ENCODE data around the gene INTS14. TPM values are rescaled to one million over a fixed set of nuclear protein-coding genes. Genes with fewer than 3 reads are reported as not detected.

Gene INTS14
- total and polyA plus RNA-seq, 5 experiments from 2014 or later: 20.4 to 53.2 (median 30.3) TPM

DNA sequence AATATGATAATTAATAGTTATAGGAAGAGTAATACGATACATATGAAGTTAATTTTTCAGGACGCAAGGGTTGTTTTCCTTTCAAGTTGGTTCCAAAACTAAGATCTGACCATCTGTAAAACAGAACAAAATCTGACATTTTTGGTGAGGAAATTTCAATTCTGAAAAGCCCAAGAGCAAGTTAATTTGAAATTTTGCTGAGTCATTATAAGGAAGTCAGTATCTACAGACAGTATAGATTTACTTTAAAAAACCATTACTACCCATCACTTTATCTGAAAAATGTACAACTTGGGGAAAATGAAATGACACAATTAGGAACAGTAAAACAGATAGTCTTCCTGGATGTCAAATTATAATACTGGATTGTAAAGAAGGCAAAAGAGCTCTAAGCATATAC, 12.5 kb downstream of the INTS14 start:
- Mint-ChIP-seq H3K27ac (peak overlapping the region in 1 of 10 donors; percentile 23), H3K9me3 (no peaks in the 10 kb centered on the region), H3K4me3 (no peak overlapping the region), H3K4me1 (no peaks in the 10 kb centered on the region), H3K36me3 (peaks cover 0 to 78% (median 24%) of the 10 kb centered on the region in 3 donors), H3K27me3 (no peaks in the 10 kb centered on the region)
- ATAC-seq: no peak
- DNase-seq: no peak
- POLR2A ChIA-PET: no interaction called here

DNA sequence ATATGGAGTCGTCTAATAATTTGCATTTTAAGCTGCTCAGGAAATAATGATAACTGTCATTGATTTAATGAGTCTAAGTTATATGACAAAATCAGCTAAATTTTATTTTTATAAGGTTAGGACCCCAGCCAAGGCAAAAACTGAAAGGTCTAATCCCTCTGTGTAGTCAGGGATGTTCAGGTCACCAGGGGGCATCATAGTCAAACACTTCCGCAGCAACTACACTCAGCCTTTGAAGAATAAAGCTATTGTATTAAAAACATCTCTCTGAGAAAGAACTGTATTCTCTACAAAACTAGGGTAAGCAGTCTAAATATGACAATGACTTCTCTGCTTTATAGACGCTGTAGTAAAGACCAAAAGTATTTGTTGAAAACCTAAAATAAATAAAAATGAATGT, 15.0 kb downstream of the INTS14 start:
- Mint-ChIP-seq H3K4me1 (peaks cover 0 to 2% (median 0%) of the 10 kb centered on the region in 4 donors), H3K36me3 (peaks cover 6 to 82% (median 30%) of the 10 kb centered on the region in 3 donors), H3K27ac (peak overlapping the region in 1 of 10 donors; percentile 49), H3K4me3 (no peak overlapping the region), H3K27me3 (no peaks in the 10 kb centered on the region), H3K9me3 (no peaks in the 10 kb centered on the region)
- DNase-seq: peak in 3 of 10 donors; percentile 12 to 32 (median 22)
- ATAC-seq: no peak
- POLR2A ChIA-PET: interaction anchor here (0.5 to 2.5 kb wide), 2 partner anchors 16 to 693 kb away, joined by 3 to 11 read pairs; partner anchors contain the start of gene INTS14

DNA sequence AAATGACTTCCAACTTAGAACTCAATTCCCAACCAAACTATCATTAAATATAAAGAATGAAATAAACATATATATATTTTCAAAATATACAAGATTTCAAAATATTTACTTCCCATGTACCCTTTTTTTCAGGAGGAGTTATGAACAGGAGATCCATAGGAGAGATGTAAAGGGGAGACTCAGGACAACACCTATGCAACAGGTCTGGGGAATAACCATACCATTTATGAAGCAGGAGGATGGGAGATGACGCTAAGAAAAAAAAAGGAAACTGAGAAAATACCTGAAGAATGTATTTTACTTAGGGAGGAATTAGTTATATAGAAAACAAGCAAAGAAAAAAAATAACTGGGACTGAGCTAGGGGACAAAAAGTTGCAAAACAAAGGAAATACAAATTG, 23.8 kb downstream of the INTS14 start:
- H3K4me1 Mint-ChIP-seq: peaks cover 10 to 40% (median 38%) of the 10 kb centered on the region in 4 donors
- DNase-seq (no peak), ATAC-seq (no peak)
- H3K4me3 Mint-ChIP-seq: no peak overlapping the region
- peaks cover 23 to 85% (median 48%) of the 10 kb centered on the region in 3 donors for H3K36me3 Mint-ChIP-seq
- H3K27ac Mint-ChIP-seq: peak overlapping the region in 7 of 10 donors; percentile 3 to 85 (median 56)
- no peaks in the 10 kb centered on the region for H3K27me3 Mint-ChIP-seq
- POLR2A ChIA-PET: interaction anchor here (0.6 kb wide), 1 partner anchor 1389 kb away, joined by 3 read pairs; no protein-coding TSS in a partner anchor
- no peaks in the 10 kb centered on the region for H3K9me3 Mint-ChIP-seq

DNA sequence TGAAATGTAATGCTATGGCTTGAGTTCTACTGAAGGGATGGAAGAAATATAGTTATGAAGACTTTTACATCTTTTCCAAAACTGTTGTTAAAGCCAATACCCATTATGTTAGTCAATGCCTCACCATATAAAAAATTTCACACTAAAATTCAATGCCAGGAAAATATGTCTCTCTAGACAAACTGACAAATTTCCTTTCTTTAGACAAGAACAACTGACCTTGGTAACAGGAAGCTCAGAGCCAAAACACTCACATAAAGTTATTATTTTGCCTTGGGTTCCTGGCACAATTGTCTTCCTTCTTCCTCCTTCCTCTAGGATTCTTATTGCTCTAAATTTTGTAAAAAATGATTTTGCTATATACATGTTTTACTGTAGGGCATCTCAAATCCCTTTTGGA, 26.7 kb downstream of the INTS14 start:
- POLR2A ChIA-PET: interaction anchor here (0.7 to 1.4 kb wide), 2 partner anchors 27 to 285 kb away, joined by 3 to 9 read pairs; partner anchors contain the start of genes INTS14 and RAB11A
- Mint-ChIP-seq H3K4me1 (peaks cover 7 to 39% (median 37%) of the 10 kb centered on the region in 4 donors), H3K36me3 (peaks cover 3 to 79% (median 38%) of the 10 kb centered on the region in 3 donors), H3K27me3 (no peaks in the 10 kb centered on the region), H3K4me3 (peak overlapping the region; percentile 15 to 72 (median 64)), H3K9me3 (no peaks in the 10 kb centered on the region), H3K27ac (peak overlapping the region; percentile 85 to 96 (median 92))
- ATAC-seq (peak in 1 of 2 donors; percentile 2), DNase-seq (no peak)

DNA sequence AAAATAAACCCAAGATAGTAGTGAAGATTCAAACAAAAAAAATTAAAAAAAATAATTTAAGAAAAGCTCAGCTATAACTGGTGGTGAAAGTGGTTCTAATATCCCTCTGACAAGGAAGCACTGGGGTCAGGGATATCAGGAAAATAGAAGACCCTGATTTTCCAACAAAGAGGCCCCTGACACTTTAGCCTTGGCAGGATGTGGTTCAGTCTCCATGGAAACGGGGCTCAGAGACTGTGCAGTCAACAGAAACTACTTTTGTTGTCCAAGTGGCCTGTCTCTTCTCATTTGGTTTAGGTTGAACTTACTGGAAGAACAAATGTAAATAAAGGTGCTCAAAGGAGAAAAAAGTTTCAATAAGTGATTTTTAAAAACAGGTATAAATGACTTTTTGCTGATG, 27.2 kb downstream of the INTS14 start:
- Mint-ChIP-seq H3K9me3 (no peaks in the 10 kb centered on the region), H3K27ac (peak overlapping the region; percentile 85 to 96 (median 92)), H3K4me1 (peaks cover 7 to 39% (median 37%) of the 10 kb centered on the region in 4 donors), H3K4me3 (peak overlapping the region; percentile 15 to 72 (median 56)), H3K36me3 (peaks cover 3 to 79% (median 36%) of the 10 kb centered on the region in 3 donors), H3K27me3 (no peaks in the 10 kb centered on the region)
- DNase-seq (peak in 9 of 10 donors; percentile 2 to 81 (median 58)), ATAC-seq (peak; percentile 86 to 96)
- POLR2A ChIA-PET: no interaction called here

DNA sequence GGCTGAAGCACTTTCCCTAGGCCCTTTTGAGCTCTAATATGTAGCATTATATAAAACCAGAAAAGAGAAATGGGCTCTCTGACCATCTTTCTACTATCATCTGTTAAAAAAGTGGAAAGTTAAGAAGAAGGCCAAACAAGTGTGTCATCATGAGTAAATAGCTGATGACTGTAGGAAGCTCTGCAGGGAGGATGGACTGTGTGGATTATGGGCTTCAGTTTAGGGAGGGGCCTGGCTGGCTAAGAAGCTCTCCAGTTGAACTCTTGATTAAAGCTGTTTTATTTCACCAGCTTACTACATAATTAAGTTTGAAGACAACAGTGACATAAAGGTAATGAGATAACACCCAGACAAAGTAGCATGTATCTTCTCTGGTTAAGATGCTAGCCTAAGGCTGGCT, 30.6 kb downstream of the INTS14 start:
- H3K36me3 Mint-ChIP-seq: peaks cover 6 to 81% (median 27%) of the 10 kb centered on the region in 3 donors
- POLR2A ChIA-PET: interaction anchor here (0.5 kb wide), 1 partner anchor 777 kb away, joined by 3 read pairs; no protein-coding TSS in a partner anchor

DNA sequence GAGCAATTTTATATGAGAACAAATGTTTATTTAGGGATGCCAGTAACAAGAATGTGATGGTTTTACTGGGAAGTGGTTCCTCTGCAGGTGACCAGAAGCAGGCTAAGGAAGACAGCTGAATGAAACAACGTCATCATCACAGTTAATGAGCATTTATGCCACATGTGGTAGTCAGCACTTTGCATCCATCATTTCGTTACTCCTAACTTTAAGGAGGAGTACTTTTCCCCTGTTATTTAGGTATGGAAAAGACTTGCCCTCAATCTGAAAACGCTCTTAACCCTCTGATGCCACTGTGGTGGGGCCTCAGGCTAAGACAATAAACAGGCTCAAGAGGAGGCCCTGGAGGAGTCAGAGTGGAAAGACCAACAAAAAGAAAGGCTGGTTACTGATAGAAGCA, 31.2 kb downstream of the INTS14 start:
- H3K4me1 Mint-ChIP-seq: peaks cover 4 to 31% (median 25%) of the 10 kb centered on the region in 4 donors
- H3K9me3 Mint-ChIP-seq: no peaks in the 10 kb centered on the region
- peaks cover 6 to 83% (median 27%) of the 10 kb centered on the region in 3 donors for H3K36me3 Mint-ChIP-seq
- no peak overlapping the region for H3K4me3 Mint-ChIP-seq
- H3K27ac Mint-ChIP-seq: peak overlapping the region in 9 of 10 donors; percentile 14 to 92 (median 79)
- ATAC-seq: no peak
- no peaks in the 10 kb centered on the region for H3K27me3 Mint-ChIP-seq
- no peak for DNase-seq
- POLR2A ChIA-PET: no interaction called here

More for the DNA sequence above, 30.6 kb downstream of the INTS14 start:
- DNase-seq (no peak), ATAC-seq (no peak)
- no peak overlapping the region for H3K4me3 Mint-ChIP-seq
- H3K27ac Mint-ChIP-seq: peak overlapping the region; percentile 62 to 92 (median 78)
- no peaks in the 10 kb centered on the region for H3K9me3 Mint-ChIP-seq
- H3K4me1 Mint-ChIP-seq: peaks cover 4 to 32% (median 26%) of the 10 kb centered on the region in 4 donors
- H3K27me3 Mint-ChIP-seq: no peaks in the 10 kb centered on the region

DNA sequence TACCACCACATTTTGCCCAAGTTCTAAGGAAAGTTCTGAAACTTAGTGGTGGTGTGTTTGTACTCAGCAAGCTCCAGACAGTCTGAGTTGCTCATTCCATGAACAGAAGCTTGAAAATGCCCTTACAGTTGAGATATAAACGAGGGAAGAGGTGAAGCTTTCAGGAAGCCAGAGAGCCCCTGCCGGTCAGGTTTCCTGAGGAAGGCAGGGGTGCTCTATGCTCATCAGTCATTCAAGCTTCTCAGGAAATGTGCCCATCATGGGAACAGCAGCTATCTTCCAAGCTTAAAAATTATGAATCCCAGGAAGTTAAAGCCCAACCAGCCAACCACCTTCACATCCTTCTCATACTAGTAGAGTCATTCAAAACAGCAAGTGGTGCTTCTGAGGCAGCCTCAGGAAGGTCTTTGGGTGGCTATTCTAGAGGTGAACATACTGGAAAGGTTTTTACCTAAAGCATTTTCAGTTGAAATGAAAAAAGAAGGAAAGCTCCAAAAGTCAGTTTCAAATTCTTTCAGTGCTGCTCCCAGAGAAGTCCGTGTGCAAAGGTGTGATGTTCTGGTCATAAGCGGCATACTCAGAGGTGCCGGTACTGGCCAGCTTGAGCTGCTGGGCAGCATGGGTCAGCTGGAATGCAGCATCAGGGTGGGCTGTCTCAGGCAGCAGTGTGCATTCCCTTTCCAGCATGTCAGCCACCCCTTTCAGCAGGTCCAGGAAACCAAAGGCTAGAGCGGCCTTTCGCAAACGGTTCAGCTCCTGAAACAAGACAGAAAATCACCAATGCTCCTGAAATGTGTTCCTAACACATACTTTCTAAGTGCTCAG, 31.8 kb downstream of the INTS14 start:
- Mint-ChIP-seq H3K9me3 (no peaks in the 10 kb centered on the region), H3K4me3 (no peak overlapping the region), H3K27ac (peak overlapping the region in 7 of 10 donors; percentile 32 to 79 (median 62)), H3K36me3 (peaks cover 6 to 82% (median 23%) of the 10 kb centered on the region in 3 donors), H3K27me3 (no peaks in the 10 kb centered on the region), H3K4me1 (peaks cover 4 to 24% (median 18%) of the 10 kb centered on the region in 4 donors)
- ATAC-seq (no peak), DNase-seq (no peak)
- POLR2A ChIA-PET: interaction anchor here (0.5 kb wide), 1 partner anchor 46 kb away, joined by 3 read pairs; no protein-coding TSS in a partner anchor

DNA sequence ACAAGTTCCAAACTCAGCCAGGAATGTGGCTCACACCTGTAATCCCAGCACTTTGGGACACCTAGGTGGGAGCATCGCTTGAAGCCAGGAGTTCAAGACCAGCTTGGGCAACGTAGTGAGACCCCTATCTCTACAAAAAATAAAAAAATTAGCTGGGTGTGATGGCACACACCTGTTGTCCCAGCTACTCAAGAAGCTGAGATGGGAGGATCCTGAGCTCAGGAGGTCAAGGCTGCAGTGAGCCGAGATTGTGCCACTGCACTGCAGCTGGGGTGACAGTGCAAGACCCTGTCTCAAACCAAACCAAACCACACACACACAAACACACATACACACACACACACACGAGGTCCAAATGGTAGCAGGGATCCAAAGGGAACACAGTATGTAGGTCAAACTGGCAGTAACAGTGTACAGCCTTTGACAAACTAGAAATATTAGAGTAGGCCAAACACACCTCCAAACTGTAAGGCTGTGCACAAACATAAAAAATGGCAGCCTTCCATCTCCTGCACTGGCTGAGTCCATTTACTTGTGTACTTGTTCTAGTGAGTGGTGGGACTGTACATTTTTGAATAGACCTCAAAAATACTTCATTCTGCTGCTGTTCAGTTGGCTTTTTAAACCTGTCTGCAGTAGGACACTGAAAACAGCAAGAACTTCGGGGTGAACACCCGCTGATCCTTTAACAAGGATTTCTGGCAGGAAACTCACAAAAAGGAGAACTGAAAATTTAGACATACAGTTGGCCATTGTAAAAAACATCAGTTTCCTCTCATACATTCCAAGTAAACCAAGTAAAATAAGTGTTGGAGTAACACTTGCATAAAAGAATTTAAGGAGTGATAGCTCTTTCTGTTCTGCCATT, 33.6 kb downstream of the INTS14 start:
- POLR2A ChIA-PET: no interaction called here
- no peak for ATAC-seq
- Mint-ChIP-seq H3K27me3 (no peaks in the 10 kb centered on the region), H3K36me3 (peaks cover 3 to 72% (median 13%) of the 10 kb centered on the region in 3 donors), H3K4me1 (peaks cover 1 to 9% (median 3%) of the 10 kb centered on the region in 4 donors), H3K9me3 (no peaks in the 10 kb centered on the region), H3K27ac (peak overlapping the region in 9 of 10 donors; percentile 13 to 71 (median 41)), H3K4me3 (no peak overlapping the region)
- no peak for DNase-seq

DNA sequence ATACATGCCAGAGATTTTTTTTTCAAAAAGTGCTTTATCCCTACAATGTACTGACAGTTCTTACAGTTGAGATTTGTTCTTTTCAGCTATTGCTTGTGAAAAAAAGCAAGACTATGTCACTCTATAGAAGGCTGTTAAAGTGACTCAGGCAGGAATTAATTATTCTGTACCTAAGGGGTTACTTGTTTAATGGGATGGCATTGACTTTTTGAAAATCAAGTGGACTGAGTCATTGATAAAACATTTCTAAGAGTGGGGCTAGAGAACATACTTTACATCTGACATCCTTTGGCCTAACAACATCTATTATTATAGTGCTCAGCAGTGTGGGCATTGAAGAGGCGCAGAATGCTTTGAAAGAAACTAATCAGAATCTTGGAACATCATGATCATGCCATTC, 34.3 kb downstream of the INTS14 start:
- Mint-ChIP-seq H3K4me1 (peaks cover 0 to 5% (median under 1%) of the 10 kb centered on the region in 4 donors), H3K36me3 (peaks cover 3 to 72% (median 7%) of the 10 kb centered on the region in 3 donors), H3K27ac (peak overlapping the region in 5 of 10 donors; percentile 1 to 61 (median 27)), H3K27me3 (no peaks in the 10 kb centered on the region), H3K4me3 (no peak overlapping the region), H3K9me3 (no peaks in the 10 kb centered on the region)
- POLR2A ChIA-PET: no interaction called here
- no peak for ATAC-seq
- DNase-seq: no peak

DNA sequence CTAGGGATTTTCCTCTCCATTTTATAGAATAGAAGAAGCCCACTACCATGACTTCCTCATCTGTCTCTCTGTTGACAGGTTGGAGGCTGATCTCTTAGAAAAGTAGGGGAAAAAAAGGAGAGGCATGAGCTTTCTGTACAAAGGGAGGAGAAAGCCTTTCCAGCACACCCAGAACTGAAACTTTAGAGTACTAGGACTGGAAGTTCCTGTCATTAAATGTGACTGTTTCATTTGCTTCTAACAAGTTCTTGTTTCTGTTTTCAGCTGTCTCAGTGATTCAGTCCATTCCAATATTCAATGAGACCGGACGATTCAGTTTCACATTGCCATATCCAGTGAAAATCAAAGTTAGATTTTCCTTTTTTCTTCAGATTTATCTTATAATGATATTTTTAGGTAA, 39.0 kb downstream of the INTS14 start:
- H3K36me3 Mint-ChIP-seq: peaks cover 0 to 70% (median 12%) of the 10 kb centered on the region in 3 donors
- POLR2A ChIA-PET: no interaction called here
- ATAC-seq (no peak), DNase-seq (no peak)
- H3K4me3 Mint-ChIP-seq: no peak overlapping the region
- H3K9me3 Mint-ChIP-seq: no peaks in the 10 kb centered on the region
- no peaks in the 10 kb centered on the region for H3K4me1 Mint-ChIP-seq
- no peak overlapping the region for H3K27ac Mint-ChIP-seq
- no peaks in the 10 kb centered on the region for H3K27me3 Mint-ChIP-seq

DNA sequence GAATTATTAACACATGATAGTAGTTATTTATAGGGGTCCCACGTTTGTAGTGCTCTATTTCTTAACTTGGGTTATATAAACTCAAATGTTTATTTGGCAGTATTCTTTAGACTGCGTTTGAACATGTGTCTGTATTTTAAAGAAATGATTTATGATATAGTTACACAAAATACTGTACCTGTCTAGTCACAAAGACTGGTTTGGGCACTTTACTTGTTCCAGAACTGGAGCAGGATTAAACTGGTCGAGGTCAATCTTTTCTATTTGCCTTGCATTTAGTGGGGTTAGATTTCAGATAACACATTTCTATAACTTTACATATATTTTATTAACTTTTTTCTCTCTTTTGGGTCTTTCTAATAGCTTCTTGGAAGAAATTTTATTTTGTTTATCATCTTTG, 41.2 kb downstream of the INTS14 start:
- H3K4me3 Mint-ChIP-seq: no peak overlapping the region
- H3K9me3 Mint-ChIP-seq: no peaks in the 10 kb centered on the region
- DNase-seq (no peak), ATAC-seq (no peak)
- no peaks in the 10 kb centered on the region for H3K27me3 Mint-ChIP-seq
- no peaks in the 10 kb centered on the region for H3K4me1 Mint-ChIP-seq
- POLR2A ChIA-PET: no interaction called here
- H3K27ac Mint-ChIP-seq: no peak overlapping the region
- peaks cover 12 to 74% (median 28%) of the 10 kb centered on the region in 3 donors for H3K36me3 Mint-ChIP-seq
